WTC11 (cell line): ENCODE measurements around the gene ARHGAP10. TPM values are rescaled to one million over a fixed set of nuclear protein-coding genes. Genes with fewer than 3 reads are reported as not detected.

Experiments used
- ATAC-seq: fragments of 200-7000 bp; cut with Tn5 transposase; 2 replicates; pipeline ENCODE4 v1.10.0; 2021; ENCODE audit warnings: mild to moderate bottlenecking, moderate library complexity
- CTCF ChIA-PET: fragments of 300-600 bp; sonication (Branson Sonifier 250); formaldehyde crosslinking; loops from one replicate; lab custom pipeline; 2021; ENCODE audit warnings: antibody characterized with exemption; lab: Charles Lee
- POLR2A ChIA-PET: fragments of 350-600 bp; sonication (Branson Sonifier 250); formaldehyde crosslinking; loops from one replicate; lab custom pipeline; 2021; ENCODE audit warnings: antibody characterized with exemption; lab: Charles Lee
- DNase-seq: peaks from one replicate; pipeline ENCODE4 v3.0.0; 2021; ENCODE audit warnings: low spot score
- H3K27ac Mint-ChIP-seq: 2 replicates; pipeline ENCODE4 v1.8.0; 2021; ENCODE audit warnings: mixed read lengths
- H3K27me3 Mint-ChIP-seq: 2 replicates; pipeline ENCODE4 v1.8.0; 2021; ENCODE audit warnings: low read depth, mild to moderate bottlenecking, moderate library complexity, mixed read lengths
- H3K36me3 Mint-ChIP-seq: 2 replicates; pipeline ENCODE4 v1.8.0; 2021; ENCODE audit warnings: mixed read lengths
- H3K4me1 Mint-ChIP-seq: 2 replicates; pipeline ENCODE4 v1.8.0; 2022; ENCODE audit warnings: mixed read lengths
- H3K4me3 Mint-ChIP-seq: 2 replicates; pipeline ENCODE4 v1.8.0; 2021; ENCODE audit warnings: mild to moderate bottlenecking, moderate library complexity, mixed read lengths
- H3K9me3 Mint-ChIP-seq: 2 replicates; pipeline ENCODE4 v1.8.0; 2021; ENCODE audit warnings: mixed read lengths
- ATF1 ChIP-seq: sonication (generic); formaldehyde crosslinking; IDR thresholded peaks from 2 replicates; pipeline ENCODE4 v1.8.1; 2023; ENCODE audit warnings: mild to moderate bottlenecking, moderate library complexity, missing genetic modification reagents
- ATF2 ChIP-seq: sonication (generic); formaldehyde crosslinking; IDR thresholded peaks from 2 replicates; pipeline ENCODE4 v1.8.1; 2022; ENCODE audit warnings: low read depth, missing genetic modification reagents, borderline replicate concordance
- CDX4 ChIP-seq: fragments of 250-450 bp; sonication (Bioruptor Pico); IDR thresholded peaks from 2 replicates; pipeline ENCODE4 v1.9.0; 2021; ENCODE audit warnings: moderate library complexity, mild to moderate bottlenecking, inconsistent platforms, borderline replicate concordance
- E2F1 ChIP-seq: sonication (generic); formaldehyde crosslinking; IDR thresholded peaks from 2 replicates; pipeline ENCODE4 v1.8.0; 2022; ENCODE audit warnings: mild to moderate bottlenecking, missing genetic modification reagents
- ESRRA ChIP-seq: sonication (generic); formaldehyde crosslinking; IDR thresholded peaks from 2 replicates; pipeline ENCODE4 v1.8.1; 2022; ENCODE audit warnings: mild to moderate bottlenecking, missing genetic modification reagents, borderline replicate concordance
- GABPB1 ChIP-seq: sonication (generic); formaldehyde crosslinking; IDR thresholded peaks from 2 replicates; pipeline ENCODE4 v1.8.1; 2023; ENCODE audit warnings: mild to moderate bottlenecking, missing genetic modification reagents
- IRF1 ChIP-seq: sonication (generic); formaldehyde crosslinking; IDR thresholded peaks from 2 replicates; pipeline ENCODE4 v1.8.0; 2023; ENCODE audit warnings: missing genetic modification reagents
- IRF2 ChIP-seq: sonication (generic); formaldehyde crosslinking; IDR thresholded peaks from 2 replicates; pipeline ENCODE4 v1.8.0; 2022; ENCODE audit warnings: low read depth, missing genetic modification reagents, borderline replicate concordance
- MXD4 ChIP-seq: fragments of 250-450 bp; sonication (Bioruptor Pico); IDR thresholded peaks from 2 replicates; pipeline ENCODE4 v1.8.0; 2021; ENCODE audit warnings: mild to moderate bottlenecking, moderate library complexity, borderline replicate concordance
- NR2C2 ChIP-seq: sonication (generic); formaldehyde crosslinking; IDR thresholded peaks from 2 replicates; pipeline ENCODE4 v1.8.0; 2022; ENCODE audit warnings: mild to moderate bottlenecking, missing genetic modification reagents
- OVOL2 ChIP-seq: fragments of 250-450 bp; sonication (Bioruptor Pico); IDR thresholded peaks from 2 replicates; pipeline ENCODE4 v1.9.0; 2021; ENCODE audit warnings: mild to moderate bottlenecking, borderline replicate concordance
- PREB ChIP-seq: sonication (generic); formaldehyde crosslinking; IDR thresholded peaks from 2 replicates; pipeline ENCODE4 v1.8.1; 2022; ENCODE audit warnings: mild to moderate bottlenecking, missing genetic modification reagents, moderate library complexity, borderline replicate concordance
- RORB ChIP-seq: fragments of 250-450 bp; sonication (Bioruptor Pico); IDR thresholded peaks from 2 replicates; pipeline ENCODE4 v1.9.0; 2021; ENCODE audit warnings: mild to moderate bottlenecking
- SMAD3 ChIP-seq: sonication (generic); formaldehyde crosslinking; IDR thresholded peaks from 2 replicates; pipeline ENCODE4 v1.8.0; 2022; ENCODE audit warnings: missing genetic modification reagents, mild to moderate bottlenecking, borderline replicate concordance
- TEAD4 ChIP-seq: sonication (generic); formaldehyde crosslinking; IDR thresholded peaks from 2 replicates; pipeline ENCODE4 v1.8.0; 2022; ENCODE audit warnings: mild to moderate bottlenecking, missing genetic modification reagents
- ZBTB43 ChIP-seq: sonication (generic); formaldehyde crosslinking; IDR thresholded peaks from 2 replicates; pipeline ENCODE4 v1.8.1; 2023; ENCODE audit warnings: mild to moderate bottlenecking, missing genetic modification reagents
- ZNF263 ChIP-seq: sonication (generic); formaldehyde crosslinking; IDR thresholded peaks from 2 replicates; pipeline ENCODE4 v1.8.1; 2022; ENCODE audit warnings: low read depth, mild to moderate bottlenecking, moderate library complexity, missing genetic modification reagents
- ZNF281 ChIP-seq: sonication (generic); formaldehyde crosslinking; IDR thresholded peaks from 2 replicates; pipeline ENCODE4 v1.8.0; 2023; ENCODE audit warnings: mild to moderate bottlenecking, missing genetic modification reagents
- ZSCAN18 ChIP-seq: fragments of 250-450 bp; sonication (Bioruptor Pico); IDR thresholded peaks from 2 replicates; pipeline ENCODE4 v2.1.2; 2022; ENCODE audit warnings: mild to moderate bottlenecking, moderate library complexity
- total RNA-seq: library from RNA; stranded (reverse); gene quantifications from 3 replicates; pipeline ENCODE4 v1.2.3, GENCODE V29; 2021

Gene ARHGAP10
- total RNA-seq, 1 experiment from 2014 or later, result 9.6 TPM

GRCh38 chr4:147944670-147945260 is 212.9 kb downstream of the ARHGAP10 start:
- POLR2A ChIA-PET, result no interaction called here
- DNase-seq, result no peak
- H3K9me3 Mint-ChIP-seq, result no peaks in the 10 kb centered on the region
- H3K27ac Mint-ChIP-seq, result no peak overlapping the region
- H3K4me1 Mint-ChIP-seq, result peaks cover 5% of the 10 kb centered on the region; the same call in 1 of the 2 replicates
- TF ChIP-seq MXD4 (CRISPR knock-in tag), result no peak
- no peak for TF ChIP-seq PREB (CRISPR knock-in tag)
- TF ChIP-seq E2F1 (CRISPR knock-in tag), result no peak
- TF ChIP-seq ZNF281 (CRISPR knock-in tag), result no peak
- TF ChIP-seq SMAD3, result no peak
- TF ChIP-seq ZSCAN18, result no peak
- TF ChIP-seq OVOL2 (CRISPR knock-in tag), result no peak
- TF ChIP-seq RORB (CRISPR knock-in tag), result no peak
- TF ChIP-seq CDX4 (CRISPR knock-in tag), result no peak
- TF ChIP-seq TEAD4 (CRISPR knock-in tag), result no peak
- TF ChIP-seq ATF2 (CRISPR knock-in tag), result no peak
- no peak for TF ChIP-seq IRF1 (CRISPR knock-in tag)
- TF ChIP-seq ATF1, result no peak
- TF ChIP-seq NR2C2, result no peak
- TF ChIP-seq GABPB1 (CRISPR knock-in tag), result no peak
- TF ChIP-seq IRF2 (CRISPR knock-in tag), result no peak
- TF ChIP-seq ZBTB43, result no peak
- TF ChIP-seq ESRRA (CRISPR knock-in tag), result no peak
- no peak for TF ChIP-seq ZNF263
- H3K27me3 Mint-ChIP-seq, result no peaks in the 10 kb centered on the region
- ATAC-seq, result no peak
- H3K36me3 Mint-ChIP-seq, result peaks cover 8% of the 10 kb centered on the region; the same call in 1 of the 2 replicates
- CTCF ChIA-PET, result no interaction called here
- no peak overlapping the region for H3K4me3 Mint-ChIP-seq
